H1 (cell line): ENCODE measurements around the gene ASS1. TPM values are rescaled to one million over a fixed set of nuclear protein-coding genes. Genes with fewer than 3 reads are reported as not detected.

Experiments
- POU5F1 ChIP-seq: IDR thresholded peaks from 2 replicates; pipeline ENCODE4 v1.6.1; 2011; ENCODE audit warnings: low read depth, mild to moderate bottlenecking, low read length, moderate library complexity
- RFX5 ChIP-seq: IDR thresholded peaks from 2 replicates; pipeline ENCODE4 v1.6.1; 2011; ENCODE audit warnings: low read depth, low read length, improper control_type of control experiment, borderline replicate concordance
- polyA plus RNA-seq, 7 experiments: library from polyadenylated mRNA; depleted of rRNA in 3 of 7; stranded (reverse) in 5 of 7; unstranded in 2 of 7; fragments of >200 nt in 5 of 7; fragments of 200-250 nt in 2 of 7; gene quantifications; 1 replicate in 5 of 7; 2 replicates in 1 of 7; 4 replicates in 1 of 7; pipeline versions ENCODE4 v1.2.1 to v1.2.3, GENCODE V29; 2011 to 2013; ENCODE audit warnings: missing spikeins in 2 of 7, mixed read lengths in 2 of 7
- total RNA-seq: library from RNA; stranded (reverse); fragmentation: NEBNext Ultra II Directional; extraction: Animal tissue kit (Norgen Biotek cat#: 25700); gene quantifications from 2 replicates; pipeline ENCODE4 v1.2.1, GENCODE V29; 2021

Gene ASS1
- total and polyA plus RNA-seq, 2 of the 8 experiments (the other 6 are each of a cell fraction or from before 2014, with no cell fraction given) = 108 to 296 TPM

DNA sequence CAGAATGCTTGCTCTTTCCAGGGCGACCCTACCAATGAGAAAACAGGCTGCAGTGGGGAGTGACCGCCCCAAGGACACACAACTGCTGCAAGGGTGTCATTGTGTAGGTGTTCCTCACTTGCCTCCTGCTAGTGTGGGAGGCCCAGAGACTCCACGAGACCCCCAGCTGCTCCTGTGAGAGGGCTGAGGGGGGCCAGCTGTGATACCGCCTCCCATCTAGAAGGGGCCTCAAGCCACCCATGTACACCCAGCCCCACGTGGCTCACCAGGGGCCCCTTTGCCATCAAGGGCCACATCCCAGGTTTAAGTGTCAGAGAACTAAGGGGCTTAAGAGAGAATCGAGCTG, 1.3 kb upstream of the ASS1 start (continued):
- TF ChIP-seq POU5F1 (no peak), RFX5 (no peak)
